CD4-positive, alpha-beta T cell (primary cell): ENCODE data around the gene RUNX1. TPM values are rescaled to one million over a fixed set of nuclear protein-coding genes. Genes with fewer than 3 reads are reported as not detected.
A peak's percentile ranks its signal among the peaks of the same experiment; 100 is the strongest.

ENCODE experiments used
- ATAC-seq: fragments of 200-7000 bp; cut with Tn5 transposase; one replicate; pipeline ENCODE4 v1.10.0; 2022; ENCODE audit warnings: mild to moderate bottlenecking; ENCODE audit not compliant: poor library complexity
- CTCF ChIA-PET: fragments of 350-600 bp; sonication (Branson Sonifier 250); formaldehyde crosslinking; loops from one replicate; lab custom pipeline; 2021; ENCODE audit warnings: antibody characterized with exemption, inconsistent platforms; lab: Charles Lee
- POLR2A ChIA-PET: fragments of 350-600 bp; sonication (Branson Sonifier 250); formaldehyde crosslinking; loops from one replicate; lab custom pipeline; 2021; ENCODE audit warnings: antibody characterized with exemption, inconsistent platforms; lab: Charles Lee
- DNase-seq, 14 experiments: peaks; one replicate each; pipeline ENCODE4 v3.0.0-alpha.2; 2013 to 2020; ENCODE audit warnings: mixed read lengths in 2 of 14
- H3K27ac ChIP-seq, 2 donors: one replicate each; pipeline versions ENCODE4 v1.5.1 to v1.7.0; 2013; ENCODE audit warnings: low read length in 2 of 2, low read depth in 1 of 2, mild to moderate bottlenecking in 1 of 2
- H3K27me3 ChIP-seq, 2 experiments: 1 replicate in 1 of 2; 2 replicates in 1 of 2; pipeline versions ENCODE4 v1.6.1 to v1.7.0; 2013; ENCODE audit warnings: low read length in 2 of 2, control low read depth in 1 of 2, mild to moderate bottlenecking in 1 of 2, moderate library complexity in 1 of 2; ENCODE audit not compliant: insufficient read depth in 2 of 2, control insufficient read depth in 1 of 2
- H3K36me3 ChIP-seq: one replicate; pipeline ENCODE4 v1.6.1; 2013; ENCODE audit warnings: low read length, control low read depth; ENCODE audit not compliant: insufficient read depth
- H3K4me1 ChIP-seq: one replicate; pipeline ENCODE4 v1.6.1; 2013; ENCODE audit warnings: low read length, control low read depth; ENCODE audit not compliant: insufficient read depth
- H3K4me3 ChIP-seq: one replicate; pipeline ENCODE4 v1.5.1; 2013; ENCODE audit warnings: mild to moderate bottlenecking, low read length, moderate library complexity
- H3K9me3 ChIP-seq, 2 experiments: 1 replicate in 1 of 2; 2 replicates in 1 of 2; pipeline versions ENCODE4 v1.6.1 to v1.7.0; 2013; ENCODE audit warnings: low read length in 2 of 2, mild to moderate bottlenecking in 2 of 2, control low read depth in 1 of 2, moderate library complexity in 1 of 2; ENCODE audit not compliant: control insufficient read depth in 1 of 2, insufficient read depth in 1 of 2
- H3K27ac Mint-ChIP-seq: one replicate; pipeline ENCODE4 v1.8.0; 2020; ENCODE audit warnings: mixed read lengths
- H3K27me3 Mint-ChIP-seq: one replicate; pipeline ENCODE4 v1.8.0; 2021; ENCODE audit warnings: mixed read lengths
- H3K36me3 Mint-ChIP-seq: one replicate; pipeline ENCODE4 v1.8.0; 2021; ENCODE audit warnings: low read depth, mixed read lengths
- H3K4me1 Mint-ChIP-seq: one replicate; pipeline ENCODE4 v1.8.0; 2021; ENCODE audit warnings: low read depth, mixed read lengths
- H3K4me3 Mint-ChIP-seq: one replicate; pipeline ENCODE4 v1.8.0; 2020; ENCODE audit warnings: mild to moderate bottlenecking, mixed read lengths
- H3K9me3 Mint-ChIP-seq: one replicate; pipeline ENCODE4 v1.8.0; 2020; ENCODE audit warnings: mixed read lengths
- intact Hi-C, 2 experiments: fragments of 100-400 bp; cut with DNase I in 1 of 2; cut with micrococcal nuclease in 1 of 2; formaldehyde crosslinking; loops; one replicate each; pipeline versions ENCODE4 v1.15.1 to v1.9.0; 2023 to 2025; cut with DNase I, micrococcal nuclease
- total RNA-seq, 174 experiments: library from RNA in 2 of 174; stranded (reverse) in 2 of 174; gene quantifications; one replicate each; pipeline ENCODE4 v1.2.3 and lab custom pipeline; 2021 to 2026
- TF ChIP-seq, protein P1 (sequence below): fragments of 200-600 bp; IDR thresholded peaks from one replicate; pipeline ENCODE4 v1.8.0; 2022; ENCODE audit warnings: antibody characterized with exemption, mild to moderate bottlenecking

RUNX1 gene
- total RNA-seq, 2 experiments from 2014 or later: 71.7 to 74.3 TPM

DNA sequence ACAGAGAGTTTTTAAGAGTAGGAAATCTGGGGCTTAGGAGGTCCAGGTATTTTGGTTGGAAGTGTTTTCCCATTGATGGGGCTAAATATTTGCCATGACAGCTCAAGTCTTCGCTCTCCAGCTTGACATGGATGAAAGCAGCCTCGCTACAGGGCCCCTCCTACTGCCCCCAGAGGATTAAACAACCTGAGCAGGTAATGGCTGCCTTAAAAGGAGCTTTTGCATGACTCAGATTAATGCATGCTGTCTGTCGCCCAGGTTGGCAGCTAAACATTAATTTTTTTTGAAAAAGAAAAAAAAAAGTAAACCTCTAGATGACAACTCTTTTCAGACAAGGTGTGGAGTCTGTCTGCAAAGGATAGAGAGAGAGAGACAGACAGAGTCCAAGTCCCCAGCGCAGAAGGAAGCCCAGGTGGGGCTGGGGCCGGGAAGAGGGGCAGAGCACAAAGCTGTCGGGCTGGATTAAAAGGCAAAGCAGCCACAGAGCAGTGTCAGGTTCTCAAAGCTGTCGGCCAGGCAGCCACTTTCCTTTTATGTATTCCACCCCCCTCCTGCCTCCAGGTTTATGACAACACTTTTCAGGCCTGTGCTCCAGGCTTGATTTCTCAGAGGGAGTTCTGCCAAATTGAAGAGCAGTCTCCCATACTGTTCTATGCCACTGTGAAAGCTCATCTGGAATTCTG lies 252.4 kb downstream of the RUNX1 start:
- ChIA-PET POLR2A (no interaction called here), CTCF (no interaction called here)
- no peak for DNase-seq
- intact Hi-C loops: no loop called here
- no peaks in the 10 kb centered on the region for H3K27me3 ChIP-seq
- TF ChIP-seq, protein P1, sequence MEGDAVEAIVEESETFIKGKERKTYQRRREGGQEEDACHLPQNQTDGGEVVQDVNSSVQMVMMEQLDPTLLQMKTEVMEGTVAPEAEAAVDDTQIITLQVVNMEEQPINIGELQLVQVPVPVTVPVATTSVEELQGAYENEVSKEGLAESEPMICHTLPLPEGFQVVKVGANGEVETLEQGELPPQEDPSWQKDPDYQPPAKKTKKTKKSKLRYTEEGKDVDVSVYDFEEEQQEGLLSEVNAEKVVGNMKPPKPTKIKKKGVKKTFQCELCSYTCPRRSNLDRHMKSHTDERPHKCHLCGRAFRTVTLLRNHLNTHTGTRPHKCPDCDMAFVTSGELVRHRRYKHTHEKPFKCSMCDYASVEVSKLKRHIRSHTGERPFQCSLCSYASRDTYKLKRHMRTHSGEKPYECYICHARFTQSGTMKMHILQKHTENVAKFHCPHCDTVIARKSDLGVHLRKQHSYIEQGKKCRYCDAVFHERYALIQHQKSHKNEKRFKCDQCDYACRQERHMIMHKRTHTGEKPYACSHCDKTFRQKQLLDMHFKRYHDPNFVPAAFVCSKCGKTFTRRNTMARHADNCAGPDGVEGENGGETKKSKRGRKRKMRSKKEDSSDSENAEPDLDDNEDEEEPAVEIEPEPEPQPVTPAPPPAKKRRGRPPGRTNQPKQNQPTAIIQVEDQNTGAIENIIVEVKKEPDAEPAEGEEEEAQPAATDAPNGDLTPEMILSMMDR: no peak
- H3K27me3 Mint-ChIP-seq: no peaks in the 10 kb centered on the region
- no peaks in the 10 kb centered on the region for H3K4me1 Mint-ChIP-seq
- no peak overlapping the region for H3K4me3 Mint-ChIP-seq
- peaks cover 92% of the 10 kb centered on the region for H3K36me3 Mint-ChIP-seq
- H3K27ac ChIP-seq: no peak overlapping the region
- no peak for ATAC-seq
- peaks cover 78% of the 10 kb centered on the region for H3K36me3 ChIP-seq
- peak overlapping the region; percentile 20 for H3K27ac Mint-ChIP-seq
- H3K9me3 Mint-ChIP-seq: no peaks in the 10 kb centered on the region
- no peak overlapping the region for H3K4me3 ChIP-seq
- no peaks in the 10 kb centered on the region for H3K4me1 ChIP-seq
- H3K9me3 ChIP-seq: peaks cover 0 to 8% of the 10 kb centered on the region in 2 experiments

GRCh38 chr21:34795548-34796180 lies 253.4 kb downstream of the RUNX1 start:
- Mint-ChIP-seq H3K27ac (peak overlapping the region; percentile 20), H3K4me3 (no peak overlapping the region), H3K9me3 (no peaks in the 10 kb centered on the region), H3K36me3 (peaks cover 94% of the 10 kb centered on the region), H3K27me3 (no peaks in the 10 kb centered on the region), H3K4me1 (no peaks in the 10 kb centered on the region)
- intact Hi-C loops: no loop called here
- Histone ChIP-seq H3K27me3 (no peaks in the 10 kb centered on the region), H3K4me1 (no peaks in the 10 kb centered on the region), H3K4me3 (no peak overlapping the region), H3K9me3 (peaks cover 0 to 8% of the 10 kb centered on the region in 2 experiments), H3K27ac (no peak overlapping the region), H3K36me3 (peaks cover 81% of the 10 kb centered on the region)
- ChIA-PET CTCF (no interaction called here), POLR2A (no interaction called here)
- DNase-seq: no peak
- TF ChIP-seq, protein P1: no peak
- no peak for ATAC-seq

DNA sequence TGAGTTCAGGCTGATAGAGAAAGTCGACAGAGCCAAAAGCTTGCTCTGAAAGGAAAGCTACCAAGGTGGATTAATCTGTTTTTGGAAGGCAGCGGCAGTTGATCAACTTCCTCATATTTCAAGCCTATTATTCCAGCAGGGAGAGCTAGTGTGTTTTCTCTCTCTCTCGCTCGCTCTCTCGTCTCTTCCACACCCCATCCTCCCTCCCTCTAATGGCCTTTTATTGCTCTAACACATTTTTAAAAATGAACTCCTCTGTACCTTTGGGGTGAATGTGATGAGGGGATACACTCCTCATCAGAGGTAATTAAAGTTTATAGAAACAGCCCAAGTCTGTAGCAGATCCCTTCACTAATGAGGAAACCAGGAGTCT lies 253.9 kb downstream of the RUNX1 start:
- no peaks in the 10 kb centered on the region for H3K4me1 ChIP-seq
- Mint-ChIP-seq H3K36me3 (peaks cover 94% of the 10 kb centered on the region), H3K4me3 (no peak overlapping the region), H3K4me1 (no peaks in the 10 kb centered on the region), H3K9me3 (no peaks in the 10 kb centered on the region), H3K27me3 (no peaks in the 10 kb centered on the region), H3K27ac (no peak overlapping the region)
- peaks cover 0 to 8% of the 10 kb centered on the region in 2 experiments for H3K9me3 ChIP-seq
- TF ChIP-seq, protein P1: no peak
- H3K27ac ChIP-seq: no peak overlapping the region
- no peak overlapping the region for H3K4me3 ChIP-seq
- POLR2A ChIA-PET: no interaction called here
- ATAC-seq (no peak), DNase-seq (no peak)
- intact Hi-C loops: no loop called here
- H3K36me3 ChIP-seq: peaks cover 80% of the 10 kb centered on the region
- CTCF ChIA-PET: no interaction called here
- no peaks in the 10 kb centered on the region for H3K27me3 ChIP-seq
